ENCODE data around the gene LAMTOR3.

GRCh38 chr4:99860521-99860920 lies 33.7 kb downstream of the LAMTOR3 start:
- TF ChIP-seq CTCF (IDR thresholded peaks at IDR 0.05 in 2 of 3, conservative IDR thresholded peaks at IDR 0.05 in 1 of 3; ENCODE audit: control insufficient read depth in 2 of 3, extremely low read depth in 1 of 3, insufficient read depth in 1 of 3, low read depth in 3 of 3, low read length in 3 of 3) (no peak), SP1 (IDR thresholded peaks at IDR 0.05; ENCODE audit: low read depth, low read length) (no peak), ZSCAN29 (IDR thresholded peaks at IDR 0.05) (no peak), REST (IDR thresholded peaks at IDR 0.05; ENCODE audit: low read depth, low read length) (no peak)

Measured in GM12878 (cell line).